NCI-H1105 (cell line): ENCODE results near the gene TUBB1.
"Not testable (repeated sequence)": the region's sequence is repeated elsewhere in the genome, so short reads cannot be mapped to it uniquely, and the experiment has no call there.

Source experiments
- DNase-seq: peaks from one replicate; lab custom pipeline; 2025; lab: John Stamatoyannopoulos, UW

Gene TUBB1

GRCh38 chr20:59019217-59019616 is at the start of gene TUBB1:
Gene TUBB1 (plus strand): TSS chr20:59019429. CDS start chr20:59019523, 94 bp downstream.
- DNase-seq: no peak

GRCh38 chr20:58969439-58969838 is 49.8 kb upstream of the TUBB1 start:
- DNase-seq: no peak

GRCh38 chr20:58970146-58970545 is 49.1 kb upstream of the TUBB1 start:
- no peak for DNase-seq

- no peak for DNase-seq
Measured at GRCh38 chr20:58971429-58971828, 47.8 kb upstream of the TUBB1 start.

- DNase-seq: no peak
Measured at GRCh38 chr20:58973179-58973578, 46.0 kb upstream of the TUBB1 start.

- DNase-seq: no peak
Measured at GRCh38 chr20:58973866-58974265, 45.4 kb upstream of the TUBB1 start.

- DNase-seq: no peak
Measured at GRCh38 chr20:58975353-58975752, 43.9 kb upstream of the TUBB1 start.

GRCh38 chr20:58976061-58976730 is 43.0 kb upstream of the TUBB1 start:
- DNase-seq: no peak

- DNase-seq: no peak
Measured at GRCh38 chr20:58978351-58979190, 40.7 kb upstream of the TUBB1 start.

- peak; percentile 87 for DNase-seq
Measured at GRCh38 chr20:58980711-58981627, 38.3 kb upstream of the TUBB1 start, which contains the start of gene NELFCD. Gene NELFCD (plus strand): TSS chr20:58981256. CDS start chr20:58981310, 54 bp downstream.

- no peak for DNase-seq
Measured at GRCh38 chr20:58981628-58982364, 37.4 kb upstream of the TUBB1 start.

- DNase-seq: no peak
Measured at GRCh38 chr20:58982406-58983114, 36.7 kb upstream of the TUBB1 start.

- not testable (repeated sequence) for DNase-seq
Measured at GRCh38 chr20:58983115-58983468, 36.1 kb upstream of the TUBB1 start.

- DNase-seq: no peak
Measured at GRCh38 chr20:58984691-58985090, 34.5 kb upstream of the TUBB1 start.

- DNase-seq: no peak
Measured at GRCh38 chr20:58985656-58986055, 33.6 kb upstream of the TUBB1 start.

GRCh38 chr20:58986286-58986967 is 32.8 kb upstream of the TUBB1 start:
- no peak for DNase-seq

GRCh38 chr20:58986968-58987517 is 32.2 kb upstream of the TUBB1 start:
- no peak for DNase-seq

GRCh38 chr20:58987790-58988564 is 31.3 kb upstream of the TUBB1 start:
- no peak for DNase-seq

- DNase-seq: no peak
Measured at GRCh38 chr20:58988565-58988882, 30.7 kb upstream of the TUBB1 start.
